GM18499 (cell line): ENCODE results near the gene BCAT1.

ENCODE experiments used
- ATAC-seq: cut with Tn5 transposase; IDR thresholded peaks from one replicate; pipeline ENCODE4 v1.9.1; 2021; ENCODE audit warnings: moderate number of reproducible peaks; ENCODE audit not compliant: insufficient read depth, unreplicated experiment

Gene BCAT1

GRCh38 chr12:24948757-24949722, at the start of gene BCAT1:
BCAT1 (minus strand) TSS chr12:24949101; CDS start chr12:24948932, 169 bp downstream.
- ATAC-seq: no peak

GRCh38 chr12:24997970-24998582, 49.2 kb upstream of the BCAT1 start:
- peak; percentile 88 for ATAC-seq

- ATAC-seq: no peak
These were observed 48.6 kb upstream of the BCAT1 start for GRCh38 chr12:24997496-24997895.

GRCh38 chr12:24996820-24997219, 47.9 kb upstream of the BCAT1 start:
- ATAC-seq: no peak

- ATAC-seq: no peak
These were observed 47.3 kb upstream of the BCAT1 start for GRCh38 chr12:24996102-24996797.

GRCh38 chr12:24993793-24994192, 44.9 kb upstream of the BCAT1 start:
- ATAC-seq: no peak

- ATAC-seq: peak; percentile 39
These were observed 42.5 kb upstream of the BCAT1 start for GRCh38 chr12:24991209-24992049.

GRCh38 chr12:24989216-24989615, 40.3 kb upstream of the BCAT1 start:
- ATAC-seq: no peak

GRCh38 chr12:24982250-24982649, 33.3 kb upstream of the BCAT1 start:
- ATAC-seq: no peak

GRCh38 chr12:24979976-24980730, 31.3 kb upstream of the BCAT1 start:
- no peak for ATAC-seq

- ATAC-seq: no peak
These were observed 30.4 kb upstream of the BCAT1 start for GRCh38 chr12:24979329-24979728.

- no peak for ATAC-seq
These were observed 28.8 kb upstream of the BCAT1 start for GRCh38 chr12:24977711-24978110.

- no peak for ATAC-seq
These were observed 28.2 kb upstream of the BCAT1 start for GRCh38 chr12:24977060-24977459.

GRCh38 chr12:24975425-24975824, 26.5 kb upstream of the BCAT1 start:
- no peak for ATAC-seq

GRCh38 chr12:24974216-24974615, 25.3 kb upstream of the BCAT1 start:
- ATAC-seq: no peak

- no peak for ATAC-seq
These were observed 23.2 kb upstream of the BCAT1 start for GRCh38 chr12:24972078-24972477.

- ATAC-seq: no peak
These were observed 21.3 kb upstream of the BCAT1 start for GRCh38 chr12:24970177-24970576.

- ATAC-seq: no peak
These were observed 18.2 kb upstream of the BCAT1 start for GRCh38 chr12:24966951-24967564.

GRCh38 chr12:24964342-24964741, 15.4 kb upstream of the BCAT1 start:
- no peak for ATAC-seq
